Fibroblast of villous mesenchyme (primary cell): ENCODE results near the gene PNMT. TPM values are rescaled to one million over a fixed set of nuclear protein-coding genes. Genes with fewer than 3 reads are reported as not detected.
A peak's percentile ranks its signal among the peaks of the same experiment; 100 is the strongest.

Experiments used
- DNase-seq: peaks from one replicate; pipeline ENCODE4 v3.0.0-alpha.2; 2010; ENCODE audit warnings: low read depth
- H3K4me3 ChIP-seq: 2 replicates; pipeline ENCODE4 v1.5.1; 2011; ENCODE audit warnings: low read depth, mild to moderate bottlenecking, low read length
- total RNA-seq: library from RNA; depleted of rRNA; stranded (reverse); fragments of >200 nt; gene quantifications from 2 replicates; pipeline ENCODE4 v1.2.3, GENCODE V29; 2012
- TF ChIP-seq, protein P1 (sequence below): IDR thresholded peaks from 2 replicates; pipeline ENCODE4 v1.5.1; 2012; ENCODE audit warnings: low read depth, mild to moderate bottlenecking, low read length; ENCODE audit not compliant: insufficient read depth

The PNMT gene
- total RNA-seq, 1 donor = not detected

DNA sequence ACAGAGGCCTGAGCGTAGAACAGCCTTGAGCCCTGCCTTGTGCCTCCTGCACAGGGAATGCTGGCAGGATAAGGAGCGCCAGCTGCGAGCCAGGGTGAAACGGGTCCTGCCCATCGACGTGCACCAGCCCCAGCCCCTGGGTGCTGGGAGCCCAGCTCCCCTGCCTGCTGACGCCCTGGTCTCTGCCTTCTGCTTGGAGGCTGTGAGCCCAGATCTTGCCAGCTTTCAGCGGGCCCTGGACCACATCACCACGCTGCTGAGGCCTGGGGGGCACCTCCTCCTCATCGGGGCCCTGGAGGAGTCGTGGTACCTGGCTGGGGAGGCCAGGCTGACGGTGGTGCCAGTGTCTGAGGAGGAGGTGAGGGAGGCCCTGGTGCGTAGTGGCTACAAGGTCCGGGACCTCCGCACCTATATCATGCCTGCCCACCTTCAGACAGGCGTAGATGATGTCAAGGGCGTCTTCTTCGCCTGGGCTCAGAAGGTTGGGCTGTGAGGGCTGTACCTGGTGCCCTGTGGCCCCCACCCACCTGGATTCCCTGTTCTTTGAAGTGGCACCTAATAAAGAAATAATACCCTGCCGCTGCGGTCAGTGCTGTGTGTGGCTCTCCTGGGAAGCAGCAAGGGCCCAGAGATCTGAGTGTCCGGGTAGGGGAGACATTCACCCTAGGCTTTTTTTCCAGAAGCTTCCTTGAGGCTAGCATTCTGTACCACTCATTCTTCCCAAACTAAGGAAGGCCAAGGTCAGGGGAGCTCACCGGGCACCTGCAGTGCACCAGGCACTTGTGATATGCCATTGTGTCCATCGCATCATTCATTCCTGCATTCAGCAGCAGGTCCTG, 1.9 kb downstream of the PNMT start:
- TF ChIP-seq, protein P1, sequence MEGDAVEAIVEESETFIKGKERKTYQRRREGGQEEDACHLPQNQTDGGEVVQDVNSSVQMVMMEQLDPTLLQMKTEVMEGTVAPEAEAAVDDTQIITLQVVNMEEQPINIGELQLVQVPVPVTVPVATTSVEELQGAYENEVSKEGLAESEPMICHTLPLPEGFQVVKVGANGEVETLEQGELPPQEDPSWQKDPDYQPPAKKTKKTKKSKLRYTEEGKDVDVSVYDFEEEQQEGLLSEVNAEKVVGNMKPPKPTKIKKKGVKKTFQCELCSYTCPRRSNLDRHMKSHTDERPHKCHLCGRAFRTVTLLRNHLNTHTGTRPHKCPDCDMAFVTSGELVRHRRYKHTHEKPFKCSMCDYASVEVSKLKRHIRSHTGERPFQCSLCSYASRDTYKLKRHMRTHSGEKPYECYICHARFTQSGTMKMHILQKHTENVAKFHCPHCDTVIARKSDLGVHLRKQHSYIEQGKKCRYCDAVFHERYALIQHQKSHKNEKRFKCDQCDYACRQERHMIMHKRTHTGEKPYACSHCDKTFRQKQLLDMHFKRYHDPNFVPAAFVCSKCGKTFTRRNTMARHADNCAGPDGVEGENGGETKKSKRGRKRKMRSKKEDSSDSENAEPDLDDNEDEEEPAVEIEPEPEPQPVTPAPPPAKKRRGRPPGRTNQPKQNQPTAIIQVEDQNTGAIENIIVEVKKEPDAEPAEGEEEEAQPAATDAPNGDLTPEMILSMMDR = no peak
- H3K4me3 ChIP-seq = no peak overlapping the region
- DNase-seq = no peak

DNA sequence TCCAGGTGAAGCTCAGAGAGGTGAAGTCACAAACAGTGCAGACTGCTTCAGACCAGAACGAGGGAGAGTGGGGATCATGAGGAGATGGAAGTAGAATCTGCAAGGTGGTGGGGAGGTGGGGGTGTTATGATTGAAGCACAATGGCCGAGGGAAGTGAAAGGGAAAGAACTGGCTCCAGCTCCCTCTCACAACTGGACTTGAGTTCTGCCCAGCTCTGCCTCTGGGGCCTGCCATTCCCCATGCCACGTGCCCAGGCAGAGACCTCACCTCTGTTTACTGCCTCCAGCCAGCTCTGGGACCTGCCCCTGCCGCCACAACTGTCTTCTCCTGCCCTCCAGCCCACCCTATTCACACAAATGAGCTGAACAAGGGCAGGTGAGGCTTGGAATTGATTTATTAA, 2.5 kb downstream of the PNMT start:
- H3K4me3 ChIP-seq = no peak overlapping the region
- TF ChIP-seq, protein P1 = no peak
- DNase-seq = no peak

DNA sequence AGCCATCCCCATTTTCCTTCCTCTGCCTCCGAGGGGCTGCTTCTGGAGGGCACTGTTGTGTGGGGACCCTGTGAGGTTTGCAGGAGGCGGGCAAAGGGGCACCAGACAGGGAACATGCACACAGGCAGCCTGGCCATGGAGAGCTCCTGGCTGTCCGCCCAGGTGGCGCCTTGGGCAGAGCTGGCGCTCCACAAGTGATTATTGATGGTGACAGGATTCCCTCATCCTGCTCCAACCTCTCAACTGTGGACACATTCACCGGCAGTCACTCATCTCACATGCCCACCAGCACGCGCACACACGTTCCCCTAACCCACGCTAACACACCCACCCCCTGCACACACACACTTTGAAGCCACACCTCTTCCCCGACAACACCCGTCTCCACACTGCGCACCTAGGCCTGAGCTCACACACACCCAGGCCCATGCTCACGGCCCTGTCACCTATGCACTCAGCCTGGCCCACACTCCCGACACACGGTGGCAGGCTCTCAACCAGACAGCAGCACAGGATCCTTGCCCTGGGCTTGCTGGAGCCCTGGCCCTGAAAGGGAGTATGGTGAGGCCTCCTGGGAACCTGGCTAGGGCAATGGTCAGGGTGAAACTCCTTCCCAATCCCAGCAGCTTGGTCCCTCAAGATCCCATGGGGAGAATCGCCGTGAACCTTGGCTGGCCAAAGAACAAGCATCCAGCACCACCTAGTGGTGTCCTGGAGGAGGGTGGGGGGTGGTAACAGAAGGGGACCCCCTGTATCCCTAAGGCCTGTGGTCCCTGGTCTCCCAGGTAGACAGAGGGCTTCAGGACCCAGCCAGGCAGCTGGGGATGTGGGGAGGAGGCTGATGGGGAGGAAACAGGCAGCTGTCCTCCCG, 3.6 kb downstream of the PNMT start:
- no peak overlapping the region for H3K4me3 ChIP-seq
- DNase-seq = peak; percentile 37
- TF ChIP-seq, protein P1 = peak; percentile 71

DNA sequence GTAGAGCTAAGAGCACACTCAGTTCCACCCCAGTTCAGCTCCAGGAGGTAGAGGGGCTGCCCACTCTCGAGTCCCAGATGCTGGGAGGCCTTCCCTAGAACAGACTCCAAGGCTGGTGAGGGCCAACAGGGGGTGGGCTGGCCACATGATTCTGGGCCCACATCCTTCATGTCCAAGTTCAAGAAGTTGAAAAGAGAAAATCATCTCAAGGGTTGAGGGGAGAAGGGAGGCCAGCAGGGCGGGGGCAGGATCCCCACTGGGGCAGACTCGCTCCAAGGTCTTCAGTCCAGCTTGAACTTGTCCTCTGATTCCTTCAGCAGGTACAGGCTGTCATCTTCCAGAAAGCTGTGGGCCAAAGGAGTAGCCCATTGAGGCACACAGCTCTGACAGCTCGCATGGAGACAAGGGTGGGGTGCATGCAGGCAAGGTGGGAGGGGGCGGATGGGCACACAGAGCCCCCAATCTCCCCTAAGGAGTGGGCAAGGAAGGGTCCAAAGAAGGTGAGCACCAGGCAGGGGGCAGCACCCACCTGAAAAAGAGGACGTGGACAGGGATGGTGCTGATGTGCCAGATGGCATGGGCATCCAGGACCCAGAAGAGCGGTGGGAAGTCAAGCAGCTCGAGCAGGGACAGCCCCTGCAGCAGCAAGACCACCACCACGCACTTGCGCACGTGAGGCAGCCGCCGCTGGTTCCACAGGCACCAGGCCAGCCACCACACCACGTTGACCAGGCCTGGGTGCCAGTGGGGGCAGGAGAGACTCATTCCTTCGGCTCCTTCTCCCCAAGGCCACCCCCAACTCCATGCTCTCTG, 4.5 kb downstream of the PNMT start:
- no peak for DNase-seq
- H3K4me3 ChIP-seq = no peak overlapping the region
- TF ChIP-seq, protein P1 = no peak

DNA sequence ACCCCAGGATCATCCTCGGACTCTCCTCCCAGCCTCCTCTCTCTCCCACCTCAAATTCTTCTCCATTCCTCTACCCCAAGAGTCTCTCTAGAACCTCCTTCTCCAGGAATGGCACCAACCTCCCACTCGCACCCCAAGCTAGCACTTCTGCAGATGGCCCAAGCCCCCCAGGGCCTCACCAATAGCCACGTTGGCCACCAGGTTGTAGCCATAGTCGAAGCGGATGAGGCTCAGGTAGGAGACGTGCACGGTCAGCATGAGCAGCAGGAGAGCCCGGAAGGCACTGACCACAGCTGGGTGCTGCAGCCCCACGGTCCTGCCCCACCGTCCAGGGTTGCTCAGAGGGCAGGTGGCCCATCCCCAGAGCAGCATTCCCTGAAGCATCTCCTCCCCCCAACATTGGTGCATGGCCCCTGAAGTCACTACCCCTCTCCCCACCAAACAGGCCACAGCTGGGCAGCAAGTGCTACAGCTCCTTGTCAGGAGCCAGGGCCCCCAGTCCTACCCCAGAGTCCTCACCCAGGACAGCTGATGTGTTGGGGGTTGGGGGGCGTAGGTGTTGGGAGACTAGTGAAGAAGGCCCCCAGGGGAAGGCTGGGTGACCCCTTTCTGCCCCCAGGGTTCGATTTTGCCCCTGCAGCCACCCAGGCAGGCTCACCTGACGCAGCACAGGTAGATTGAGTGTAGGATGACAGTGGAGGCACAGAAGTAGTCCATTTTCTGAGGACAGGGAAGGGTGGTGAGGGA, 5.3 kb downstream of the PNMT start:
- no peak for DNase-seq
- TF ChIP-seq, protein P1 = no peak
- H3K4me3 ChIP-seq = no peak overlapping the region

DNA sequence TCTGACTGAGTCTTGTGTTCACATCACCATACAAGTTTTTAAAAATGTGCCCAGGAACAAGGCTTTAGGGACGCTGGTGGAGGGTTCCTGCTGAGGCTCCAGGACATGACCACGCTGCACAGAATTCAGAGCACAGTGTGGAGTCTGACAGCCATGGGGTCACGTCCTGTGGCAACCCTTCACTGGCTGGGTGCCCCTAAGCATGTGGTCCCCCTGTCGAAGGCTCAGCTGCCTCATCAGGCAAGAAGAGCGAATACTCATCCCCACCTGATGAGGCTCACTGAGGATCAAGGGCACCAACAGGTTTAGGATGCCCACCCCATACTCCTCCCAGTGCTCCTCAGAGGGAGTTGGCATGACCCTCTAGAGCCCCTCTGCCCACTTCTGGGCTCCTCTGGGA, 5.9 kb downstream of the PNMT start:
- no peak for DNase-seq
- TF ChIP-seq, protein P1 = no peak
- H3K4me3 ChIP-seq = no peak overlapping the region
